Glomerular endothelial cell (primary cell): Measurements from ENCODE around the gene TAOK3. TPM values are rescaled to one million over a fixed set of nuclear protein-coding genes. Genes with fewer than 3 reads are reported as not detected.
"Not testable (repeated sequence)": the region's sequence is repeated elsewhere in the genome, so short reads cannot be mapped to it uniquely, and the experiment has no call there.

Experiments
- DNase-seq: peaks from one replicate; pipeline ENCODE4 v3.0.0-alpha.2; 2011; ENCODE audit warnings: low read depth, low spot score; ENCODE audit errors: extremely low read depth
- total RNA-seq: library from RNA; depleted of rRNA; stranded (reverse); fragments of >200 nt; gene quantifications from 2 replicates; pipeline ENCODE4 v1.2.3, GENCODE V29; 2015

The TAOK3 gene
- total RNA-seq, 1 donor from 2014 or later, result 26.1 TPM

- DNase-seq, result peak; percentile 61
Measured at GRCh38 chr12:118307069-118307954, 65.4 kb downstream of the TAOK3 start.

DNA sequence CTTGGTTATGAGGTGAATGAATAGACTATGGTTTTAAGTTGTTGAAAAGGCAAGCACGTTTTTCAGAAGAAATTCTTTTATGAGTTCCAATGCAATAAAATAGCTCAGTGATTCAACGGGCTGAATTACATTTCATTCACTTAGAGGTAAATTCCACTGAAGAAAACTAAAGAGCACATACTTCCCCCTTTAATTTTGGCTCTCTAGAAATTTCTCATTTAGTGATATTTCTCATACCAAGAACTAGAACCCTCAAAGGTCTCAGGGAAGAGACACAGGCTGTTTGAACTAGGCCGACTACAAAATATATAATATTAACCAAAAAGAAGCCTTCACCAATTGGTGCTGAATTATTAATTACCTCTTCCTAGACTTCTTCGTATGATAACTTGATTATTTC, 68.6 kb downstream of the TAOK3 start:
- no peak for DNase-seq

- DNase-seq, result no peak
Measured at GRCh38 chr12:118302053-118302452, 70.7 kb downstream of the TAOK3 start.

- DNase-seq, result no peak
Measured at GRCh38 chr12:118299791-118300460, 72.8 kb downstream of the TAOK3 start.

DNA sequence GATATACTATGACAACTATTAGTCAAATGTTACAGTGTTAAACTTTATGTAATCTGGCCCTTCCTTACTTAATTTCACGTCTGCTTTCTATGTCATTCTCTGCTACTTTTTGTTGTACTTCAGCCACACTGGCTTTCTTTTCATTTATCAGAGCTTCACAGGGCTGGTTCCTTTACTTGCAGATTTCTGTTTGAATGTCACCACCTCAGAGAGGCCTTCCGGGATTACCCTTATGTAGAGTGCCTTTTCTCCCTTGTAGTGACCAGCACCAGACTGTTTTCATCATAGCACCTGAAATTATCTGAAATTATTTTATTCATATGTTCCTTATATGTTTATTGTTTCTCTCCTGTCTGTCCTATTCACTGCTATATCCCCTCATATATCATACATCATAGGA, 75.4 kb downstream of the TAOK3 start:
- no peak for DNase-seq

DNA sequence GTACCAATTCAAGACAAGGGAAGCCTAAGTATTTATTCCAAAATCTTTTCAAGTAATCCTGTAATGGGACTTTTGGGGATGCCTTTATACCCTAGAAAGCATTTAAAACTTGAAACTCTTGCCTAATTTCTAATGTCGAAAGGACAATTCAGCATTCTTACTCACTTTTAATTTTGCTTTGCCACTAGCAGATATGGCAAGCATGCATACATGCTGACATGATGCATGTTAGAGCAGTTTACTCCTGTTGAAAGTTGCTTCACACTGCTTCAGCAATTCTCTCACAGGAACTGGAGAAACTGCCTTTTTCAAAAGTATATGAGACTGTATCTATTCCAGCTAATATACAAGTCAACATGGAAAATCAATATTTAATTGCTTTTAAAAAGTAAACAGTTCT, 79.9 kb downstream of the TAOK3 start:
- no peak for DNase-seq

GRCh38 chr12:118290130-118290529, 82.6 kb downstream of the TAOK3 start:
- DNase-seq, result no peak

GRCh38 chr12:118288174-118288573, 84.5 kb downstream of the TAOK3 start:
- DNase-seq, result no peak

- no peak for DNase-seq
Measured at GRCh38 chr12:118287728-118288127, 85.0 kb downstream of the TAOK3 start.

DNA sequence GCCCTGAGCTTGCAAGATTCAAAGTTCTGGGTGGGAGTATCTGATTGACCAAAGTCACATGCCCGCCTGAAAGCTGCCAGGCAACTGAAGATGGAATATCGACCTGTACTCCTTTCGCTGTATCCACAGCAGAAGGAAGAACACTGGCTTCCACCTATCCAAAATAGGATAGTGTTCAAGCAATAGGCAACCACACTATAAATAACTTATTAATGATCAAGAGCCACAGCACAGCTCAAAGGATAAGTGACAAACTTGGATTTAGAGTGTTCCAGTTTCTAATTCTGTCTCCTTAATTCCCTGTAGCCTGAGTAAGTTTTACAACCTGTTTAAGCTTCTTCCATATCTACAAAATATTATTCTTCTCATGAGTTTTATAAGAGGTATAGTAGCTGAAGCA, 89.9 kb downstream of the TAOK3 start:
- DNase-seq, result no peak

DNA sequence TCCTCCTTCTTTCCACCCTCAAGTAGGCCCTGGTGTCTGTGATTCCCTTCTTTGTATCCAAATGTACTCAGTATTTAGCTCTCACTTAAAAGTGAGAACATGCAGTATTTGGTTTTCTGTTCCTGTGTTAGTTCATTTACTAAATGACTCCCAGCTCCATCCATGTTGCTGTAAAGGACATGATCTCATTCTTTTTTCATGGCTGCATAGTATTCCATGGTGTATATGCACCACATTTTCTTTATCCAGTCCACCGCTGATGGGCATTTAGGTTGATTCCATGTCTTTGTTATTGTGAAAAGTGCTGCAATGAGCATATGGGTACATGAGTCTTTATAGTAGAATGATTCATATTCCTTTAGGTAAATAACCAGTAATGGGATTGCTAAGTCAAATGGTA, 94.4 kb downstream of the TAOK3 start:
- DNase-seq, result not testable (repeated sequence)

DNA sequence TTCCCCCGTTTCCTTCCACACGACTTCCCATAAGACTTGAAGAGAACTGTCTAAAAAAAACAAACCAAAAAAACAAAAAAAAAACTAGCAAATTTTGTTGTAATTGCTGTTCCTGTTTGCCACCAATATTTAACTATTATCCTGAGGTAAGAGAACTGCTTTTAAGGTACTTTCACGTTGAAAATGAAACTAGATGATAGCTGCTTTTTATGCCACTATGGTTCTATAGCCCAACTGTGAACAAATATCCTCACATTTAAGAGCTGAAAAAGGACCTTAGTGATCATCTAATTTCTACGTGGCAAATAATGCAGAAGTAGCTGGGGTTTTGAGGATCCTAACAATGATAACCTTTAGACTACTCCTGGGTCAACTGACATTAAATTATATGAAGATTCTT, 98.6 kb downstream of the TAOK3 start:
- no peak for DNase-seq

DNA sequence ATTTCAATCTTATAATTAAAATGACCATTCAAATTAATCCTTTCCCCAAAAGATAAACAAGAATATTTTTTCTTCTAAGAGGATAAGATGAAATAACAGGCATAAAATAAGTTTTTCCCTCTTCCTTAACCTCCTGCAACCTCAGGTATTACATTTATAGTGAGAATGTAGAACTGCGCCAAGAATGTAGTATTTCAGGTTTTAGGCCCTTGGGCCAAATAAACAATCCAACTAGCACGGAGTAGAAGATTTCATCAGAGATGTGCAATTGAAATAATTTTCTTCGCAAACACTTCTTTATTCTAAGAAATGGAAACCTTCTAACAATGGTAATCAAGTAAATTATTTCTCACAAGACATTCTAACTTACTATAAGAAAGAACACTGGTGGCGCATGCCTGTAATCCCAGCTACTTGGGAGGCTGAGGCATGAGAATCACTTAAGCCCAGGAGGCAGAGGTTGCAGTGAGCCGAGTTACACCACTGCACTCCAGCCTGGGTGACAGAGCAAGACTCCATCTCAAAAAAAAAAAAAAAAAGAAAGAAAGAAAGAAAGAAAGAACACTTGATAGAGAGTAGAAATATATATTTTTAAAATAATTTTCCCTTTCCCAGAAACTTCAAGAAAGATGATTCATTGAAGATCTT, 100.8 kb downstream of the TAOK3 start:
- DNase-seq, result no peak

DNA sequence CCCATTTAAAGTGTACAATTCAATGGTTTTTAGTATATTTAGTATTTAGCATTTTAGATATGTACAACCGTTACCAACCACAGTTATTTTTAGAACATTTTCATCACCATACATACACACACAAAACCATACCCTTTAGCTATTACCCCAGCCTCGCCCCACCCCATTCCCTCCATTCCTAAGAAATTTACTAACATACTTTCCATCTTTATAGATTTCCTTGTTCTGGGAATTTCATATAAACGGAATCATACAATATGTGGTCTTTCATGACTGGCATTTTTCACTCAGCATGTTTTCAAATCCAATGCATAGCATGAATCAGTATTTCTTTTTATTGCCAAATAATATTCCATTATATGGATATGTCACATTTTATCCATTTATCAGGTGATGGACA, 101.5 kb downstream of the TAOK3 start:
- no peak for DNase-seq

DNA sequence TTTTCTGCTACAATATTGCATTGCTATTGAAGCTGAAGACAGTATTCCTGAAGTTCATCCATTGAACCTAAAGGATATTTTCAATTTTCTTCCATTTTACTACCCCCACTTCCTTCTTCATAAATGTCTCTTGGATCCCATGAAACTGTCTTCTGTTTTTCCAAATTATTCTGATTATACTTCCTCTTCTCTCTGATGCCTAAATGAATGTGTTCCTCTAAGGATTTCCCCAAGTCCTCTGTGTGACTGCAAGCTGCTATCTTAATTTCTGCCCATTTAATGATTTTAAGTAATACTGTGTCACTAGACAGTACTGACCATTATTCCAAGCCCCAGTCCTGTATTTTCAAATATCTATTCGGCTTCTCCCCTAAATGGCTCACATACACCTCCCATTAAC, 102.9 kb downstream of the TAOK3 start:
- DNase-seq, result no peak

DNA sequence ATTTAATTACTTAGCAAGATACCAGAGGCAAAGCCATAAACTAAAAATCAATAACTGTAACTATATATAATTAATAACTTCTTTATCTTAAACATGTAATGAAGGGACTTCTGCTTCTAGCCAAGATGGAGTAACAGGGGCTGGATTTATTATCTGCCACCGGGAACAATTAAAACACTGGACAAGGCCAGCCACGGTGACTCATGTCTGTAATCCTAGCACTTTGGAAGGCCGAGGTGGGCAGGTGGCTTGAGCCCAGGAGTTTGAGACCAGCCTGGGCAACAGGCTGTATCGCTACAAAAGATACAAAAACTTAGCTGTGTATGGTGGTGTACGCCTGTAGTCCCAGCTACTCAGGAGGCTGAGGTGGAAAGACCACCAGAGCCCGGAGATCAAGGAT, 113.6 kb downstream of the TAOK3 start:
- no peak for DNase-seq

GRCh38 chr12:118256352-118256751, 116.4 kb downstream of the TAOK3 start:
- no peak for DNase-seq

DNA sequence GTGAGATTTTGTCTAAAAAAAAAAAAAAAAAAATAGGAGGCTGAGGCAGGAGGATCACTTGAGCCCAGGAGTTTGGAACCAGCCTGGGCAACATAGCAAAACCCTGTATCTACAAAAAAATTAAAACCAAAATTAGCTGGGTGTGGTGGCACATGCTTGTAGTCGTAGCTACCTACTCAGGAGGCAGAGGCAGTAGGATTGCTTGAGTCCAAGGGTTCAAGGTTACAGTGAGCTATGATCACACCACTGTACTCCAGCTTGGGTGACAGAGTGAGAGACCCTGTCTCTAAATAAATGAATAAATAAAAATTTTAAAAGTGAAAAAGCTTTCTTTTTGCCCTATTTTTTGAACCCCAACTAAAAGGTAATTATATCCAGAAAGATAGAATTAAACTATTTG, 123.2 kb downstream of the TAOK3 start:
- DNase-seq, result no peak

GRCh38 chr12:118245886-118246285, 126.8 kb downstream of the TAOK3 start:
- DNase-seq, result not testable (repeated sequence)

DNA sequence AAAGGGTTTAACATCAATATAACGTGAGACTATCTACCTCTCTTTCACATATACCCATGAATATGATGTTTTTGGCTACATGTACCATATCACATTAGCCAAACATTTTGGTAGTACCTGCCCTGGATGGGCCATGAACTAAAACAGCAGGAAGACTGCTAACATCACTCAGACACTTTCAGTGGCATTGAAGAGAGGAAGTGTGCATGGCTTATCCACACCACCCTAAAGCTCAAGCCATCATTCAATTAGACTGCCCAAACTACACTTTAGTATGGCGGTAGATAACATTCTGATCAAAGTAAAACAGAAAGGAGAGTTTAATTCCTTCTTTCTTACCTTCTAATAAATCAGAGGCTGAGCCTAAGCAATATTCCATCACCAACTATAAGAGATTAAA, 133.8 kb downstream of the TAOK3 start:
- no peak for DNase-seq

DNA sequence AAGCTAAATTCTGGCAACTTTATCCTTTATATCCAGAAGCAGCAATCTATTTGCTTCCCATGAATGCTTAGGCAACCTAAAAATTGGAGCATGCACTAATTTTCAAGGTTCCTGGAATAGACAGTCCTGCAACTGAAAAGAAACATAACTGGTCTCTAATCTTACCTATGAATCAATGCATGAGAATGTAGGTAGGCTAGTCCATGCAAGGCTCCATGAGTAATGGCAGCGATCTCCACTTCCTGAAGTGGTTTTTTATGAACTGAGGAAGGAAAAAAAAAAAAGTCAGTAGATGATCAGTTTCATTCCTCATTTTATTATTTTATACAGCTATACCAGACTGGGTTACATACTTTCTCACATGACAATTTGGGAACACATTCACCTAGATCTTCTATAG, 134.8 kb downstream of the TAOK3 start:
- no peak for DNase-seq
